ENCODE data around the gene ACSBG1. TPM values are rescaled to one million over a fixed set of nuclear protein-coding genes. Genes with fewer than 3 reads are reported as not detected.

Gene ACSBG1
- total RNA-seq, 3 donors from 2014 or later: 0.32 to 5.2 (median 0.53) TPM

- DNase-seq (no peak), ATAC-seq (no peak)
- H3K4me3 ChIP-seq: no peak overlapping the region
- H3K36me3 ChIP-seq (ENCODE audit: low read depth): no peaks in the 10 kb centered on the region
- no peaks in the 10 kb centered on the region for H3K9me3 ChIP-seq
- no peak for TF ChIP-seq CTCF (IDR thresholded peaks at IDR 0.05)
- intact Hi-C loops (cut with DNase I, micrococcal nuclease): no loop called here
- peaks cover 3% of the 10 kb centered on the region for H3K4me1 ChIP-seq (ENCODE audit: low read depth)
These were observed 24.9 kb upstream of the ACSBG1 start for GRCh38 chr15:78259232-78259631.

GRCh38 chr15:78257681-78258080 lies 23.3 kb upstream of the ACSBG1 start:
- H3K4me3 ChIP-seq: no peak overlapping the region
- H3K36me3 ChIP-seq (ENCODE audit: low read depth): no peaks in the 10 kb centered on the region
- DNase-seq: no peak
- peaks cover 3% of the 10 kb centered on the region for H3K4me1 ChIP-seq (ENCODE audit: low read depth)
- H3K9me3 ChIP-seq: no peaks in the 10 kb centered on the region
- intact Hi-C loops (cut with DNase I, micrococcal nuclease): no loop called here
- TF ChIP-seq CTCF (IDR thresholded peaks at IDR 0.05): no peak
- ATAC-seq: no peak

GRCh38 chr15:78256044-78256437 lies 21.7 kb upstream of the ACSBG1 start:
- TF ChIP-seq CTCF (IDR thresholded peaks at IDR 0.05): no peak
- peaks cover 3% of the 10 kb centered on the region for H3K4me1 ChIP-seq (ENCODE audit: low read depth)
- H3K4me3 ChIP-seq: no peak overlapping the region
- no peak for ATAC-seq
- H3K9me3 ChIP-seq: no peaks in the 10 kb centered on the region
- intact Hi-C loops (cut with DNase I, micrococcal nuclease): no loop called here
- no peak for DNase-seq
- H3K36me3 ChIP-seq (ENCODE audit: low read depth): no peaks in the 10 kb centered on the region

GRCh38 chr15:78255421-78256043 lies 21.2 kb upstream of the ACSBG1 start:
- no peaks in the 10 kb centered on the region for H3K9me3 ChIP-seq
- intact Hi-C loops (cut with DNase I, micrococcal nuclease): no loop called here
- ATAC-seq (no peak), DNase-seq (no peak)
- no peaks in the 10 kb centered on the region for H3K4me1 ChIP-seq (ENCODE audit: low read depth)
- TF ChIP-seq CTCF (IDR thresholded peaks at IDR 0.05): no peak
- no peaks in the 10 kb centered on the region for H3K36me3 ChIP-seq (ENCODE audit: low read depth)
- no peak overlapping the region for H3K4me3 ChIP-seq

GRCh38 chr15:78251136-78251535 lies 16.8 kb upstream of the ACSBG1 start:
- Histone ChIP-seq H3K9me3 (no peaks in the 10 kb centered on the region), H3K36me3 (ENCODE audit: low read depth) (no peaks in the 10 kb centered on the region), H3K4me3 (no peak overlapping the region), H3K4me1 (ENCODE audit: low read depth) (no peaks in the 10 kb centered on the region)
- no peak for ATAC-seq
- no peak for TF ChIP-seq CTCF (IDR thresholded peaks at IDR 0.05)
- no peak for DNase-seq
- intact Hi-C loops (cut with DNase I, micrococcal nuclease): no loop called here

- Histone ChIP-seq H3K36me3 (ENCODE audit: low read depth) (no peaks in the 10 kb centered on the region), H3K9me3 (no peaks in the 10 kb centered on the region), H3K4me1 (ENCODE audit: low read depth) (peaks cover 6% of the 10 kb centered on the region), H3K4me3 (no peak overlapping the region)
- intact Hi-C loops (cut with DNase I, micrococcal nuclease): loop anchor here in 1 of 2 donors (10.0 kb wide), 1 partner anchor 74 kb away; no protein-coding TSS in a partner anchor
- no peak for TF ChIP-seq CTCF (IDR thresholded peaks at IDR 0.05)
- no peak for ATAC-seq
- no peak for DNase-seq
These were observed 14.8 kb upstream of the ACSBG1 start for GRCh38 chr15:78249131-78249530.

All from mucosa of descending colon (tissue), 3 donors.